ENCODE results near the gene STXBP1.
A peak's percentile ranks its signal among the peaks of the same experiment; 100 is the strongest.

STXBP1 gene

DNA sequence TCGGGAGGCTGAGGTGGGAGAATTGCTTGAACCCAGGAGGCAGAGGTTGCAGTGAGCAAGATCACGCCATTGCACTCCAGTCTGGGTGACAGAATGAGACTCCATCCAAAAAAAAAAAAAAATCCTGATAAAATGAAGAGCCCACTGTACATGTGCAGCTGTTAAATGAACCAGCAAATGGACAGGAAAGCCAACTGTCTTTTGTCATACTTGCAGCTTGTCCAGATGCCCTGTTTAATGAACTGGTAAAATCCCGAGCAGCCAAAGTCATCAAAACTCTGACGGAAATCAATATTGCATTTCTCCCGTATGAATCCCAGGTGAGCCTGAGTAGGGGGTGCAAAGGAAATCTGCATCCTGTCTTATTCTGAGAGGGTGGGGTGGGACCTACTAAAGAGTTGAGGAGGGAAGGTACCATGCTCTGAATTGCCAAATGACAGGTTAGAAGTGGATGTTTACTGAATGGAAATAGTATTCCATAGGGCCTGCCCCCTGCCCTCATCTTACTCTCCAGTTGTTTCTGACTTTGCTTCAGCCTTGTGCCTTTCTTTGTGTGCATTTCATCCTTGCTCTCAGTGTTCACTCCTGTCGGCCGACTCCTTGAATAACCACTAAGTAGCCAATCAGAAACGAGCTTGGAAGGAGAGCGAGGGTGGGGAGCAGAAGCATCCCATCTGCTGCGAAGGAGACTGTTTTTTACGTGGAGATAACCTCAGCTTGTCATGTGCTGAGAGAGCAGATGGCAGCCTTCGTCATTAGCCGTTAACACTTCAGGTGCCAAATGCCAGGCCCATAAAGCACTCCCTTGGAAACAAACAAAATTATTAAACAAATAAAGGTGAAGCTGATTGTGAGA, 49.0 kb downstream of the STXBP1 start:
- DNase-seq, result peak in 2 of 14 donors; percentile 42 to 96

DNA sequence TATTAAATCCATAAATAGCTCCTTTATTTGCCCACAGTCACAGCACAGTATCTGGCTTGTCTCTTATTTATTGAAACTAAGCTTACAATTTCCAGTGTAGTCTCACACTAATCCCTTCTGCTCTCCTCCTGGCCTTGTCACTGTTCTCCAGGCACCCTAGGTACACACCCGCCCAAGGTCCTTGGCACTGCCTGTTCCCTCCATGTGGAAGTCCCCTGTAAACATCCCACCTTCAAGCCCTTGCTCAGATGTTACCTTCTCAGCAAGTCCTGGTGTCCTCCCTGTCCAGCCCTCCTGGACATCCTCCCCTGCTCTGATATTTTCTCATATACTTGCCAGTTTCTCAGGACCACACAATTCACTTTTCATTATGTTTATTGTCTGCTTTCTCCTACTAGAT, 50.5 kb downstream of the STXBP1 start:
- DNase-seq, result peak in 1 of 14 donors; percentile 54

DNA sequence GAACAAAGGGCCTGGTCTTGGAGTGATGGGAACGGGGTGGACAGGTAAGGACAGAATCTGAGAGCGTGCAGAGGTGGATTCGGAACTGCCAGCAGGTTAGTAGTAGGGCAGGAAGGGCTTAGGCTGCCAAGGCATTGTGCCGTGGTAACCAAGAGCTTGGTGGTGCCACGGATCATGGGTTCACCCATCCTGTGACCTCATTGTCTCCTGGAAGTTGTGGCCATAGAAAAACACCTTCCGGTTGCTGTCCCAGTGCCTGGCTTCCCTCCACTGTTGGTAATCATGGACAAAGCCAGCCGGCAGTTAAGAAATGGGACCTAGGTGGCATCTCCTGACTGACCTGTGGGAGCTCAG, 52.2 kb downstream of the STXBP1 start:
- DNase-seq, result peak in 1 of 14 donors; percentile 61

DNA sequence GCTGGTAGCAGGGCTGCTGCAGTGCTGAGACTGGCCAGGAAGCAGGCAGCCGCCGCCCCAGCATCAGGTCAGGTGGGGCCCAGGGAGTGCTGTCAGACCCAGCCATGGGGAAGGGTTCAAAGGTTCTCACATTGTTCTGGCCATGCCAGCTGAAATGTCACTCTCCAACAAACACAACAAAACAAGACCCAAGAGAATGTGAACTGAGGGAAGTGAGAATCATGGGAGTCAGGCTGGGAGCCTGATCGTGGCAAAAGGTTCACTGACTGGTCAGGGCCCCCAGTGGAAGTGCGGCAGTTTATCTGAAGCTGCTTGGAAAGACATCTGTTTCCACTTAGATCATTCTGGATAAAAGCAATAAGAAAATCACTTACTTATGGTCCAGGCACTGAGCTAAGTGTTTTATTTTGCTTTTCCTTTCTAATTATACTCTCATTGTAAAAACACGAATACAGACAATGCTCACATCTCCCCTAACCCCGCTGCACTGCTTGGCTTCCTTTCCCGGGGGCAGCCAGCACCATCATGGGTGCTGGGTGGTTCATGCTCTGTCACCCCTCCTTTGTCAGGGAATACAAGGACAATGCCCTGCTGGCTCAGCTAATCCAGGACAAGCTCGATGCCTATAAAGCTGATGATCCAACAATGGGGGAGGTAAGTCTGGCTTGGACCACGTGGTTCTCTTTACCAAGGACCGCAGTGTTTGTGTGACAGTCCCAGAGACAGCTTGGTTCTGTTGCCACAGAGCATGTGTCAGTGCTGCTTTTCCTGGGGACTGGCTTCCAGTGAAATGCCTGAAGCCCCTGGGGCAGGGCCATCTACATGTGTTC, 52.8 kb downstream of the STXBP1 start:
- DNase-seq, result peak in 5 of 14 donors; percentile 3 to 61 (median 16)

DNA sequence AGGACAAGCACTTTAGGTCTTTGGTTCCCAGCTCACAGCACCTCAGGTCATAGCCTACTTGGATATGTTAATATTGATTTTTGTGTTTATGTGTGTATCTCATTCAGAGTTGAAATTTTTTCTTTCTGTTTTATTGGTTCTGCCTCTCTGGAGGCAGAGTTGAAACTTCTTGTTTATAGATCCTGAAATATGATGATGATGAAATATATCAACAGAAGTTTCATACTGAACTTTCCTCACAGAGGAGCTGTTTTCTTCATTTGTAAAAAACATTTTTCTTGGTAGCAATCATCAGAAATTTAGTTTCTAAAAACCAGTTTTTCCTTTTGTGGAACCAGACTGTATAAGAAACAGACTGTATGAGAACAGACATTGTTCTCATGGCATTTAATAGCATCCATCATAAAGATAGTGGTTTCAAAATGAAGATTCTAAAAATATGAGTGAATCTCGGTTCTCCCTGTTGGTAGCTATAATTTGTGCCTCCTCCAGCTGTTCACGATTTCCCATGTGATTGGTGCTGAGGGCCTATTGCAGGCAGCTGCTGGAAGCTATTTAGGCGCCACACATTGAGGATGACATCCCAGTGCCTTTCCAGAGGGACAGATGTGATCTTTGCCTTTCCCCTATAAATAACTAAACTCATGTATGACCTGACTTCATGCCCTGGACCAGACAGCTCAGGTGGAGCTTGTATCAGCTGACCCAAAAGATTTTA, 55.2 kb downstream of the STXBP1 start:
- no peak for DNase-seq

DNA sequence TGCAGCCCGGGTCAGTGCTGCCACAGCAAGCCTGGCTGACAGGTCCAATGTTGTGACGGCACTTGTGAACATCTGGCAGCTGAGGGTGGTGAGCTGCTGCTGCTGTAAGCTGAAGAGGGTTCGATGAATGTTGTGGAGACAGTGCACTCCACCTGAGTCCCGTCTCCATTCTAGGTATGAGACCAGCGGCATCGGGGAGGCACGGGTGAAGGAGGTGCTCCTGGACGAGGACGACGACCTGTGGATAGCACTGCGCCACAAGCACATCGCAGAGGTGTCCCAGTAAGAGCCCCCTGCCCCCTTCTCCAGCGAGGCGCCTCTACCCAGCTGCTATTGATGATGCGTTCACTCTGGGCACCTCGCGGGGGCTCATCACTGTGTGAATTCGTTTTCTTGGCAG, 55.8 kb downstream of the STXBP1 start:
- DNase-seq, result no peak

DNA sequence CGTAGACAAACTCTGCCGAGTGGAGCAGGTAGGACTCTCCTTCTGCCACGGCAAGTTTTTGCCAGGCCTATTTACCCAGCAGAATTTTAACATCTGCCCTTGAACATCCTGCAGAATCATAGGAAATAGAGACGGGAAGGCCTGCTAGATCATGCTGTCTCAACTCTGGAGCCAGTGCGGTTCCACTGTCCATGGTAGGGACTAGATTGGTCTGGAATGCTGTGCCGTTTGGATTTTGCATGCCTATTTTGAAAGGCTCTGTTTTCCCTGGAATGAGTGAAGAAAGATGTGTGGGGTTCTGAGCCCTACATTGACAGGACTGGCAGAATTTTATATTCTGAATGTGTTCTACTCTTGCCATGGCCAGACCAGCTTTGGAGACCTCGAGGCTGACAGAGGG, 61.2 kb downstream of the STXBP1 start:
- DNase-seq, result no peak

DNA sequence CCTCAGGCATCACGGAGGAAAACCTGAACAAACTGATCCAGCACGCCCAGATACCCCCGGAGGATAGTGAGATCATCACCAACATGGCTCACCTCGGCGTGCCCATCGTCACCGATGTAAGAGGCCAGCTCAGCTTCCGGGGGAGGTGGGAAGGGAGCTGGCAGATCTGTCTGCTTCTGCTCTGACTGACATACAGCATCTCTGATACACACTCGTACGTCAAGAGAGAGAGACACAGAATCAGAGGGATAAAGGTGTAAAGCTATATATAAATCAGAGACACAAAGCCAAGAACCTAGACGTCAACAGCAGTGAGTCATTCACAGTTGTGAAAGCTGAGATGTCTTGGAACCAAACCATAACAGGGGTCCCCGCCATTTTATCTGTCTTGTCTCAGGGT, 64.6 kb downstream of the STXBP1 start:
- DNase-seq, result no peak

DNA sequence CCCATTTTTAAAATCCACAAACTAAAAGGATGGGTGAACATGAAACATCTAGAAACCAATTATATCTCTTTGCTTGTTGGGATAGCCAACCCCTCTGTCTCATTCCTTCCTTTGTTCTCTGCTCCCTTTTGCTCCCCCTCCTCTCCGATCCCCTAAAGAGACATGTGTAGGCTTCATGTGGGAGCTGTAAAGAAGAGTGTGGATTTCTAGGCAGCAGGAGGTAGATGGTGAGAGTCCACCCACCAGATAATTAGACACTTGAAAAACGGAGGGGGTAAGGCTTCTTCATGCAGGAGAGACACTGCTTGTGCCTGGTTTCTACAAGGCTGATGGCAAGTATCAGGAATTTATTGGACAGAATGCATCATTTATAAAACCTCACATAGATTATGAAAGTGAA, 67.4 kb downstream of the STXBP1 start:
- no peak for DNase-seq

DNA sequence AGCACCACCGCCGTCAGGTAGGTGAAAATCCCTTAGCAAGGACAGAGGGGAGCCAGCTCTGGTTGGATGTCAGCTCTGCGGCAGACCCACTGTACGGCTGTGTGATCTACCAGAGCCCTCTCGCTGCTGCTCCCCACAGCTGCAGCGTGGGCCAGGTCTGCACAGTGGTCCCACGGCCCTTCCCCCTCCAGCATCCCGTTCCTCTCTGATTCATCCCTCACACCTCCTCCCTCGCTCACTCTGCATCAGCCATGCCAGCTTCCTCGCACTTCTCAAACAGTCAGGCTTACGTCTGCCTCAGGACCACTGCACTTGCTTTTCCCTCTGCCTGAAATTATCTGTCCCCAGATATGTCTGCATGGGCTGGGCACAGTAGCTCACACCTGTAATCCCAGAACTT, 68.1 kb downstream of the STXBP1 start:
- no peak for DNase-seq

DNA sequence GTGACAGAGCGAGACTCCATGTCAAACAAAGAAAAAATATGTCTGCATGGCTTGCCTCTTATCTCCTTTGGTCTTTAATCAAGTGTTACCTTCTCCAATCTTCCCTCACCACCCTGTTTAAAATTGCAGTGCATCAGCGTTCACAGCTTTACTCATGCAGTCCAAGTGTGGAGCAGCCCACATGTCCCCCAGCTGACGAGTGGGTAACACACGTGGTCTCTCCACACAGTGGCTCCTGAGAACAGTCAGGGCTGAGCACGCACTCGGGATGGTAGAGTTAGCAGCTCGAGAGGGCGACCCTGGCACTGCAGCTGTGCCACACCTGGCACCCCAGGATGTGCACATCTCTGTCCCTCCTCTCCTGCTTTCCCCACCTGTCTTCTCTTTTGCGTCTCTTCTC, 68.8 kb downstream of the STXBP1 start:
- no peak for DNase-seq

DNA sequence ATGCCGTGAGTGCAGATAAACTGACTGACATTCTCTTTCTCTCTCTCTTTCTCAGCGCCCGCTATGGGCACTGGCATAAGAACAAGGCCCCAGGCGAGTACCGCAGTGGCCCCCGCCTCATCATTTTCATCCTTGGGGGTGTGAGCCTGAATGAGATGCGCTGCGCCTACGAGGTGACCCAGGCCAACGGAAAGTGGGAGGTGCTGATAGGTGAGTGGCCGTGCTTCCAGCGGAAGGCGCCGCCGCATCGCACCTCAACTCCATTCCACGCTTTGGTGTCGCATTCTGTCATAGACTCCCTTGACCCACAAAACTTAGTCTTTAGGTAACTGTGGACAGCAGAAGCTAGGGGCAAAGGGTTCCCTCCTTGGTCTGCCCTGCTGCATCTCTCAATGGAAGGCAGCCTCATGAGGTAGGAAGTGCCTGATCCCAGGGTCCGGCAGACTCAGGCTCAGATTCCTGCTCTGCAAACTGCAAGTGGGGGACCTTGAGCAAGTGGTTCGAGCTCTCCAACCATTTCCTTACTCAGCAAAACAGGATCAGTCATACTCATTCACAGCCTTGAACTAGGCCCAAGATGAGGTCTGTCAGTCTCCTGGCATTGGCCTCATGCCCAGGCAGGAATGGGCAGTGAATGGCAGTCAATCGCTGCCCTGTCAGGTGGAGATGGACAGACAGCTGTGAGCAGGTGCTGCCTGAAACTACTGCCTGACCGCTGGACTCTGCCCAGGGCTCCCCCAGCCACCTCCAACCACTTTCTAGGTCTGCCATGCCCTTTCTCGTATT, 70.5 kb downstream of the STXBP1 start:
- DNase-seq, result no peak

DNA sequence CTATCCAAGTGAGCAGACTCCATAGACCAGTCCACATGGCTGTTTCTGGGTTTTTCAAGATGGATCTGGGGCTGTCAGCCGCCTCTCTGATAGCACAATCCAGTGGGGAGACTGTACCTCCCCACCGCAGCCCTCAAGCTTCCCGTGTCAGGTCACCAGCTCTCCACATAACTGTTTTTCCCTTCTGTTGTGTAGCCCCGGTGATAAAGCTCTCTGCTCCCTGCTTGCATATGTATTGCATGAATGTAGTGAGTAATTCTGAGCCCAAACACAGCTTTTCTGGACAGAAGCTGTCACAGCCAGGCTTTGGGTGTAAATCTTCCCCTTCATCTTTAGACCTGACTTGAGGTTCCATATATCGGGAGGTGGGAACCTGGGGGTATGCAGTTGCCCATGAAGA, 71.6 kb downstream of the STXBP1 start:
- no peak for DNase-seq

DNA sequence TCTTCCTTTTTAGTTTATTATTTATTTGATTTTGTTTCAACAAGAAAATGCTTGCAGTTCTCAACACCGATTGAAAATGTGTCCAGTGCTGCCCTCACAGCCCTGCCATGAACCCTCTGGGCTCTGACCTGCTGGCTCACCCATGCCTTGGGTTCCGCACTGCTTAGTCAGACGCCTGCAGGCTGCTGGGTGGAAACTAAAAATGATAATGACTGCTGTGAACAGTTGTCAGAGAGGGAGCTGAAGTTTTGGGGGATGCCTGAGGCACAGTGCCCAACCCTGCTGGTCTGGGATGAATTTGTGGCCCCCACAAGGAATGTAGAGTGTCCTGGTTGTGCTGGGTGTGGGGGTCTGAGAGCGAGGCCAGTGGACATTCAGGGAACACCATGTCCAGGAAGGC, 72.5 kb downstream of the STXBP1 start:
- no peak for DNase-seq

DNA sequence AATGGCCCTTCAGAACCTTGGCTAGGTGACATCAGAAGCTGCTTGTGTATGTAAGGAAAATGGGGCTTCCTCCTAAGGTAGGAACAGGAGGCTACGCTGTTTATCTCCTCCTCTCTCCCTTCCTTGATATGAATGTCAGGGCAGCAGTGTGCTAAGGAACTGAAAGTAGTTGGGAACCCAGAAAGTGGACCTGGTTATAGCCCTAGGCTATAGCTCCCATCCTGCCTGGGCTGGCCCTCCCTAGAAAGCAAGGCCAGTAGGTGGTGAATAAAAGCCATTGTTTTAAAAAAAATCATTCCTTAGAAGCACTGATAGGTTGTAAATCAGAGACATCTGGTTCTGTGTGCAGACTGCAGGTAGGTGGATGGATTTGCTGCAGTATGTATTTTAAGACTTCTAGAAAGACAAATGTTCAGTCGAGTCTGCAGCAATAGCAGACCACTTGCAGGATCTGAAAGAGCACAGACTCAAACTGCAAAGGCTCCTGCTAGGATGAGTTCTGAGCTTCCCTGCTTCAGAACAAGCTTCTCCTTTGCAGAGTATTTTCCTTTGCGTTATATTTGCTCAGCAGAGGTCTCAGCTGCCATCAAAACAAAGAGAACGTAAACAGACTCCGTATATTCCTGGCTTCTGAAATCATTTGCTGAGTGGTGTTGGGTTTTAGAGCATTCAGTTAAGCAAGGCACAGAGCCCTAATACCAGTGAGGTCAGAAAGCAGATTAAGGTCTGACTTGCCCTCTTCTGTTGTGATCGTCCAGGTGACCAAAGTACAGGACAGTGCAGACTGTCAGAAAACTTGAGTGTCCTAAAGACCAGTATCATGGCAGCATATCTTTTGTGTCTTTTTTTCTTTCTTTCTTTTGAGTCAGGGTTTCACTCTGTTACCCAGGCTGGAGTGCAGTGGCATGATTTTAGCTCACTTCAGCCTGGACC, 74.7 kb downstream of the STXBP1 start:
- no peak for DNase-seq

DNA sequence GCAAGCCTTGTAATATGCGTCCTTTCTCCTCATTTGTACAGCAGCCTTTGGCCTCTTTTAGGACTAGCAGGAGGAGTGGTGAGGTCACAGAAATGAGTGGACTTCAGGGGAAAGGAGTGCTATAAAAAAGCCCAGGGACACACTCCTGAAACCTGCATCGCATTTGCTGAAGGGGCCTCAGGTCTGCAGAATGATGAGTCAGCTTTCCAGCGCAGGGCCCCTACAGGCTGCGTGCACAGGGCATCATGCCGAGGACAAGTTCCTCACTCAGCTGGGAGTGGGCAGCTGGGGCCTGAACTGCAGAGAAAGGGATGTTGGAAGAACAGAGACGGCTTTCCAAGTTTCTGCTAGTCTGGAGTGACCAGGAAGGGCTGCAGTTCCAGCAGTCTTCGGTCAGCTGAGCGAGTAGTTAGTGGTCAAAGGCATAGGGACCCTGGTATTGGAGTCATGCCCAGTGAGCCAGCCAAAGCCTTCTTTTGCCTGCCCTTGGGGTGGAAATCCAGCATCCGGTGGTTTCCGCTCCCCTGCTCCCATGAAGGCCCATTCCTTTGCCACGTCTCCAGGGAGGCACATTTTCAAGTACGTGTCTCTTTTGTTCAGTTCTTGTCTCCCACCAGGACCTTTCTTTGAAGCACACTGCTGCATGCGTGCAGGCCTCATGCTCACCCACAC, 77.4 kb downstream of the STXBP1 start:
- DNase-seq, result no peak

DNA sequence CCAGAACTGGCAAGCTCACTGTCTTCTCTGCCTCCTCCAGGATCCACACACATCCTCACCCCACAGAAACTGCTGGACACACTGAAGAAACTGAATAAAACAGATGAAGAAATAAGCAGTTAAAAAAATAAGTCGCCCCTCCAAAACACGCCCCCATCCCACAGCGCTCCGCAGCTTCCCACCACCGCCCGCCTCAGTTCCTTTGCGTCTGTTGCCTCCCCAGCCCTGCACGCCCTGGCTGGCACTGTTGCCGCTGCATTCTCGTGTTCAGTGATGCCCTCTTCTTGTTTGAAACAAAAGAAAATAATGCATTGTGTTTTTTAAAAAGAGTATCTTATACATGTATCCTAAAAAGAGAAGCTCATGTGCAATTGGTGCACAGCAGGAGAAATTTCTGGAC, 78.7 kb downstream of the STXBP1 start:
- DNase-seq, result no peak

DNA sequence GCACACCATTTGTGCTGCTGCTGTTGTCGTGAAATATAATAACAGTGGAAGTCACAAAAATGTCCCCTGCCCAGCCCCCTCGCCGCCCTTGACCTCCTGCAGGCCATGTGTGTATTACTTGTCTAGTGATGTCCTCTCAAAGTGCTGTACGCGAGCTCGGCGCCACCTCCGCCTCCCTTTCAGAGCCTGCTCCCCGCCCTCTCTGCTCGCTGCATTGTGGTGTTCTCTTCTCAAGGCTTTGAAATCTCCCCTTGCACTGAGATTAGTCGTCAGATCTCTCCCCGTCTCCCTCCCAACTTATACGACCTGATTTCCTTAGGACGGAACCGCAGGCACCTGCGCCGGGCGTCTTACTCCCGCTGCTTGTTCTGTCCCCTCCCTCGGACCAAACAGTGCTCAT, 80.0 kb downstream of the STXBP1 start:
- DNase-seq, result no peak

DNA sequence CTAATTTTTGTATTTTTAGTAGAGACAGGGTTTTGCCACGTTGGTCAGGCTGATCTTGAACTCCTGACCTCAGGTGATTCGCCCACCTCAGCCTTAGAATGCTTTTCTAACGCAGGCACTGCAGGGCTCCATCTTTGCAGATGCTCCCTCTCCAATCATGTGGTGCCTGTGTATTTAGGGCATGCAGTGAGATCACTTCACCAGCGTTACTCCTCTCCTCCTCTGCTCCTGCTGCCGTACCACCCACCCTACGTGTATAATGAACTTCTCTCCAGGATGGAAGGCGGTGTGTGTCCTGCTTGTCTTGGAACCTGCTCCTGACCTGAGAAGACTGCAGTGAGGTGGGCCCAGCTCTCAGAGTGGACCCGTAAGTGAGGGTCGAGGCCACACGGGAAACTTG, 81.1 kb downstream of the STXBP1 start:
- DNase-seq, result no peak

DNA sequence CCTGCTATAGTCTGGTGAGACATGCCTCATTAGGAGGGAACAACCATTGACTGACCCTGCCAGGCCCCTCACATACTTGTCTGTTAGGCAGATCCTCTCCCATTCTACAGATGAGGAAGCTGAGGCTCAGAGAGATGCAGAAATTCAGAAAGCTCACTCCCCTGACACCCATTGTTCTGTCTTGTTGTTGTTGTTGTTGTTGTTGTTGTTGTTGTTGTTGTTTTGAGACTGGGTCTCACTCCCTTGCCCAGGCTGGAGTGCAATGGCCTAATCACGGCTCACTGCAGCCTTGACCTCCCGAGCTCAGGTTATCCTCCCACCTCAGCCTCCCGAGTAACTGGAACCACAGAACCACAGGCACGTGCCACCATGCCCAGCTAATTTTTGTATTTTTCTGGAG, 81.6 kb downstream of the STXBP1 start:
- no peak for DNase-seq
